Measurements from ENCODE around the gene KCNJ10.

DNA sequence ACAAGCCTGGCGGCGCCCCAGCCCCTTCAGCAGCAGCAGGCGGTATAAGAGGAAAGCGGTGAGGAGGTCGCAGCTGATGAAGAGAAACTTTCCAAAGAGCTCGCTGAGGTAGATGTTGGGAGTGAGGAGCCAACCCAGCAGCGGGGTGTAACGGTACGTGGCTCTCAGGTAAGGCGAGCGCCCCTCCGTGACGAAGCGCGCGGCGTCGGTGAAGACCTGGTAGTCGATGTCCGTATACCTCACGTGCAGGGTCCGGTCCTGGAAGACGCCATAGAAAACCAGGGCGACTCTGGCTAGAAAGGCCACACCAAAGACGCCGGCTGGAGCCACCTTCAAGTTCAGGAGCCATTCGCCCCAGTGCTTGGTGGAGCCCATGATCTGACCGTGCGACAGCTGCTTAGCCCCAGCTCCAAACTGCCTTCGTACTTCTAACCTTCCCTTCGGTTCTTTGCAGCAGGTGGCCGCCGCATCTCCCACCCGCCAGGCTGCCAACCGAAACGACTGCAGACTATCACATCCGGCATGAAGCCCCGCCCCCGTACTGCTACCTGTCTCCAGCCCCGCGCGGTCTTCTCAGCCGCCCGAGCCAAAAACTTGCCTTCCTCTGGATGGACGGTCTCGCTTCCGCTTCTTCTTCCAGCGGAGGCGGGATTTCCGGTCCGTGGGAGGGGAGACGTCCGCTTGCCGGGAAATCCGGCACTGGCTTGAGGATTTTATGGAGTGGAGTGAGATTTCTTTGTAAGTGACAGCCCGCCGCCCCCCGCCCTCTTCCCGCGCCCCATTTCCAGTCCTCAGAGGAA is 38.4 kb downstream of the KCNJ10 start, which contains the start of gene PIGM:
- TF ChIP-seq CTCF (IDR thresholded peaks at IDR 0.05; ENCODE audit: insufficient read depth, low read length) (no peak), SPI1 (IDR thresholded peaks at IDR 0.05; ENCODE audit: borderline replicate concordance, low read depth) (peak; percentile 66; the same call in 1 of the 2 replicates), POLR2AphosphoS5 (IDR thresholded peaks at IDR 0.05; ENCODE audit: low read depth) (peak; percentile 77), REST (IDR thresholded peaks at IDR 0.05; ENCODE audit: insufficient replicate concordance, low read depth) (peak; percentile 32)
